Stimulated activated CD4-positive, alpha-beta T cell treated with anti-CD3 and anti-CD28 coated beads, Interleukin-1b, Interleukin-23, amount 100 ng/mL, for 1 hour (primary cell): ENCODE measurements around the gene MAN1C1.

Source experiments
- DNase-seq, 2 donors: peaks; one replicate each; pipeline ENCODE4 v3.0.0-alpha.2; 2020; ENCODE audit warnings: low read depth in 2 of 2

The MAN1C1 gene

GRCh38 chr1:25616095-25616986 lies at the start of gene MAN1C1:
Gene MAN1C1 (plus strand): TSS chr1:25616791. CDS start chr1:25617798, 1,007 bp downstream.
- peak; percentile 60 to 66 for DNase-seq

GRCh38 chr1:25567710-25568089 lies 48.9 kb upstream of the MAN1C1 start:
- no peak for DNase-seq

- no peak for DNase-seq
Measured at GRCh38 chr1:25568090-25568833, 48.3 kb upstream of the MAN1C1 start.

GRCh38 chr1:25568834-25569596 lies 47.6 kb upstream of the MAN1C1 start:
- DNase-seq, result no peak

- DNase-seq, result no peak
Measured at GRCh38 chr1:25569597-25570396, 46.8 kb upstream of the MAN1C1 start.

- no peak for DNase-seq
Measured at GRCh38 chr1:25570798-25571521, 45.6 kb upstream of the MAN1C1 start.

GRCh38 chr1:25571522-25571970 lies 45.0 kb upstream of the MAN1C1 start:
- no peak for DNase-seq

- DNase-seq, result no peak
Measured at GRCh38 chr1:25572107-25572506, 44.5 kb upstream of the MAN1C1 start.

- peak in 1 of 2 donors; percentile 37 for DNase-seq
Measured at GRCh38 chr1:25572708-25573590, 43.6 kb upstream of the MAN1C1 start.

GRCh38 chr1:25573591-25573930 lies 43.0 kb upstream of the MAN1C1 start:
- no peak for DNase-seq

- no peak for DNase-seq
Measured at GRCh38 chr1:25573961-25574360, 42.6 kb upstream of the MAN1C1 start.

- DNase-seq, result no peak
Measured at GRCh38 chr1:25575191-25575590, 41.4 kb upstream of the MAN1C1 start.

GRCh38 chr1:25576459-25577133 lies 40.0 kb upstream of the MAN1C1 start:
- DNase-seq, result no peak

GRCh38 chr1:25577134-25577920 lies 39.3 kb upstream of the MAN1C1 start:
- no peak for DNase-seq

- DNase-seq, result no peak
Measured at GRCh38 chr1:25579292-25580252, 37.0 kb upstream of the MAN1C1 start.

- DNase-seq, result no peak
Measured at GRCh38 chr1:25580927-25581326, 35.7 kb upstream of the MAN1C1 start.

GRCh38 chr1:25581764-25582163 lies 34.8 kb upstream of the MAN1C1 start:
- DNase-seq, result no peak
